Measurements from ENCODE around the gene LGALS14. TPM values are rescaled to one million over a fixed set of nuclear protein-coding genes. Genes with fewer than 3 reads are reported as not detected.

LGALS14 gene
- total RNA-seq, 2 experiments from 2014 or later, result 1.8 TPM; not detected in 1

DNA sequence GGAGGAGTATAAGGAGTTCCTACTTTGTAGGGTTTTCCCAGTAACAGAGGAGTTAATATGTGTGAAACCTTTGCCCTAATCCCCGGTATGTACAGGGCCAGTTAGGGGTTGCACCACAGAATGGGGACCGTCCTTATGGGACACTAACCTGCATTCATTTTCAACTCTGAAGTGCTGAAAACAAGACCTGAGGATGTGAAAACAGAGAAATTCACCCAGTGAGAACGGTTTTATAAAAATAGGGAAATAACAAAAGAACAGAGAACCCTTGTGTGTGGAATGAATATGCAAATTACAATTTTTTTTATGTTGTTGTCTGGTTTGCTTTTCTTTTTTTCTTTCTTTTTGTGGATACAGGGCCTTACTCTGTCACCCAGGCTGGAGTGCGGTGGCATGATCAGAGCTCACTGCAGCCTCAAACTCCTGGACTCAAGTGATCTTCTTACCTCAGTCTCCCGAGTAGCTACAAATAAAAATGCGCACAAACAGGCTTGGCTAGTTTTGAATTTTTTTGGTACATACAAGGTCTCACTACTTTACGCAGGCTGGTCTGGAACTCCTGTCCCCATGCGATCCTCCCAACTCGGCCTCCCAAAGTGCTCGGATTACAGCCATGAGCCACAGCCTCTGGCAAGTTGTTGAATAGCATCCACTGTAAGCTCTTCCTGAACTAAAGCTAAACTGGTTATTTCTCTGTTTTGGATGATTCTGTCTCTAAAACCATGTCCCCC, 23.0 kb downstream of the LGALS14 start:
- no peaks in the 10 kb centered on the region for H3K4me1 Mint-ChIP-seq (ENCODE audit: low read depth)
- ChIA-PET POLR2A (interaction anchor here (0.6 kb wide), 1 partner anchor 195 kb away, joined by 3 read pairs; the partner anchor contains the start of gene EID2B), CTCF (no interaction called here)
- intact Hi-C loops (cut with micrococcal nuclease), result no loop called here
- no peaks in the 10 kb centered on the region for H3K9me3 Mint-ChIP-seq
- H3K27me3 Mint-ChIP-seq, result peaks cover 54% of the 10 kb centered on the region
- no peak for ATAC-seq
- DNase-seq, result no peak
- H3K27ac Mint-ChIP-seq, result no peak overlapping the region
- H3K36me3 Mint-ChIP-seq (ENCODE audit: low read depth), result no peaks in the 10 kb centered on the region
- H3K4me3 Mint-ChIP-seq, result no peak overlapping the region
- TF ChIP-seq, protein P1, sequence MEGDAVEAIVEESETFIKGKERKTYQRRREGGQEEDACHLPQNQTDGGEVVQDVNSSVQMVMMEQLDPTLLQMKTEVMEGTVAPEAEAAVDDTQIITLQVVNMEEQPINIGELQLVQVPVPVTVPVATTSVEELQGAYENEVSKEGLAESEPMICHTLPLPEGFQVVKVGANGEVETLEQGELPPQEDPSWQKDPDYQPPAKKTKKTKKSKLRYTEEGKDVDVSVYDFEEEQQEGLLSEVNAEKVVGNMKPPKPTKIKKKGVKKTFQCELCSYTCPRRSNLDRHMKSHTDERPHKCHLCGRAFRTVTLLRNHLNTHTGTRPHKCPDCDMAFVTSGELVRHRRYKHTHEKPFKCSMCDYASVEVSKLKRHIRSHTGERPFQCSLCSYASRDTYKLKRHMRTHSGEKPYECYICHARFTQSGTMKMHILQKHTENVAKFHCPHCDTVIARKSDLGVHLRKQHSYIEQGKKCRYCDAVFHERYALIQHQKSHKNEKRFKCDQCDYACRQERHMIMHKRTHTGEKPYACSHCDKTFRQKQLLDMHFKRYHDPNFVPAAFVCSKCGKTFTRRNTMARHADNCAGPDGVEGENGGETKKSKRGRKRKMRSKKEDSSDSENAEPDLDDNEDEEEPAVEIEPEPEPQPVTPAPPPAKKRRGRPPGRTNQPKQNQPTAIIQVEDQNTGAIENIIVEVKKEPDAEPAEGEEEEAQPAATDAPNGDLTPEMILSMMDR (IDR thresholded peaks at IDR 0.05), result no peak

DNA sequence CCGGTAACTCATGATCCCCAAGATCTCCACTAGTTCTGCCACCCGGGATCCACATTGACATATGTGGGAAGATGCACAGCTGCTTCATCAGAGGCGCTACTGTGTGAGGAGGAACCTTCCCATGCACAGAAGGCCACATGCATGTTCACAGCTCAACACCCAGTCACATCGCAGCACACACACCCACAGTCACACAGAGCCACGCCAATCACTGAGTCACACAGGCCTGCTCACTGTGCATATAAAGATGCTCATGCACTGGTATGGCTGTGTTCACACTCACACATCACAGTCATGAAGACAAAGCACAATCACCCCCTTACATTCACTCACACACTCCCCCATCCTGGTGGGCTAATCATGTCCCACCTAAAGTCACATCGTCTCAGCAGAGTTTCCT, 23.8 kb downstream of the LGALS14 start:
- DNase-seq (no peak), ATAC-seq (no peak)
- Mint-ChIP-seq H3K4me1 (ENCODE audit: low read depth) (no peaks in the 10 kb centered on the region), H3K9me3 (no peaks in the 10 kb centered on the region), H3K27ac (no peak overlapping the region), H3K36me3 (ENCODE audit: low read depth) (no peaks in the 10 kb centered on the region), H3K27me3 (peaks cover 47% of the 10 kb centered on the region), H3K4me3 (no peak overlapping the region)
- CTCF ChIA-PET, result no interaction called here
- TF ChIP-seq, protein P1 (IDR thresholded peaks at IDR 0.05), result no peak
- intact Hi-C loops (cut with micrococcal nuclease), result no loop called here
- POLR2A ChIA-PET, result no interaction called here

DNA sequence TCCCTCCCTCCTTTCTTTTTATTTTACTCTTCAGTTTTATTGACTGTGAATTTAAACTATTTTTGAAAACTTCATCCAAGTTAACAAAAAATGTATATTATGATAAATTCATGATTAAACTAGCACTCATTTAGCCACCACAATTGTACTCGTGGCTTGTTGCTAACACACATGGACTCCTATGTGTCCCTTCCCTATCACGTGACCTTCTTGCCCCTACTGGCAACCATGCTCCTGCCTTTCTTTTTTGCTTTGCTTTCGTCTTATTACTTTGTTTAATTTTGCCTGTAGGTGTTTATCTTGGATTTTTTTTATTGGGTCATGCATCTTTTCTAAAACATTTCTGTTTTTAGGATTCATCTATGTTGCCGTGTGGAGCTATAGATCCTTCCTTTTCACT, 25.3 kb downstream of the LGALS14 start:
- CTCF ChIA-PET, result no interaction called here
- DNase-seq, result no peak
- Mint-ChIP-seq H3K36me3 (ENCODE audit: low read depth) (no peaks in the 10 kb centered on the region), H3K27ac (no peak overlapping the region), H3K4me1 (ENCODE audit: low read depth) (no peaks in the 10 kb centered on the region), H3K4me3 (no peak overlapping the region), H3K9me3 (no peaks in the 10 kb centered on the region), H3K27me3 (peaks cover 39% of the 10 kb centered on the region)
- TF ChIP-seq, protein P1 (IDR thresholded peaks at IDR 0.05), result no peak
- no peak for ATAC-seq
- POLR2A ChIA-PET, result no interaction called here
- intact Hi-C loops (cut with micrococcal nuclease), result no loop called here

DNA sequence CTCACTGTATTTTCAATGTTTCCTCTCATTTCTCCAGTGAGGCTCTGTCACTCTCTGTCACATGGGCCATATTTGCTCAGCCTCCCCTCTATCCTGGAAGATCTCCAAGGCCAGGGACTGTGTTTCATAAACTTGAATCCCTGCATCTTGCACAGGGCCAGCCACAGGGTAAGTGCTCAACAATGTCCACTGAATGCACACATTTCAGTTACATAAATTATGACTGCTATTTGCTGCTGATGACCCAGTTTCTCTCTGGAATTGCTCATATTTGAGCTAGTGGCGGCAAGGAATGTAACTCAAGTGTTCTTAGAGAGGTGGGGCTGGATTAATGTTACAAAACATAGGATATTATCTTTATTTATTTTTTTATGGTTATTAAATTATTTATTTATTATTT, 27.4 kb downstream of the LGALS14 start:
- H3K4me1 Mint-ChIP-seq (ENCODE audit: low read depth), result peaks cover 5% of the 10 kb centered on the region
- H3K27me3 Mint-ChIP-seq, result peaks cover 27% of the 10 kb centered on the region
- CTCF ChIA-PET, result interaction anchor here (1.2 kb wide), 1 partner anchor 60 kb away, joined by 3 read pairs; no protein-coding TSS in a partner anchor
- no peak overlapping the region for H3K27ac Mint-ChIP-seq
- H3K4me3 Mint-ChIP-seq, result no peak overlapping the region
- ATAC-seq (no peak), DNase-seq (no peak)
- H3K9me3 Mint-ChIP-seq, result no peaks in the 10 kb centered on the region
- intact Hi-C loops (cut with micrococcal nuclease), result no loop called here
- POLR2A ChIA-PET, result no interaction called here
- TF ChIP-seq, protein P1 (IDR thresholded peaks at IDR 0.05), result no peak
- no peaks in the 10 kb centered on the region for H3K36me3 Mint-ChIP-seq (ENCODE audit: low read depth)

DNA sequence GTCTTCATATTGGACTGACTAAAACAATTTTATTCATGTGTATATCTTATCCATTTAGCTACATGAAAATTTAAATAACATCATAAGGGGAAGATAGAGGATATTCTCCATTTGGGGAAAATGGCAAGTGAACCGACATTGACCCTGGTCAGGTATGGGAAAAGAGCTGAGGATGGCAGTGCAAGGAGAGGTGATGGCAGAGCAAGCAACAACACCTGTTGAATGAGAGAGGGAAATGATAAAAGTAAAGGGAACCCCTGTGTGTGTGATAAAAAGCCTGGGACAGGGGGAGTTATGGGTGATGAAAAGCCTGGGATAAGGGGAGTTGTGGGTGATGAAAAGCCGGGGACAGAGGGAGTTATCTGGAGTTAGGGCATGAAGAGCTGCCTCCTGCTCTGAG, 29.6 kb downstream of the LGALS14 start:
- POLR2A ChIA-PET, result interaction anchor here (0.7 kb wide), 1 partner anchor 24 kb away, joined by 4 read pairs; no protein-coding TSS in a partner anchor

More for the DNA sequence above, 29.6 kb downstream of the LGALS14 start:
- Mint-ChIP-seq H3K36me3 (ENCODE audit: low read depth) (no peaks in the 10 kb centered on the region), H3K27ac (no peak overlapping the region), H3K27me3 (peaks cover 24% of the 10 kb centered on the region), H3K4me1 (ENCODE audit: low read depth) (peaks cover 5% of the 10 kb centered on the region), H3K4me3 (no peak overlapping the region), H3K9me3 (no peaks in the 10 kb centered on the region)
- TF ChIP-seq, protein P1 (IDR thresholded peaks at IDR 0.05), result no peak
- ATAC-seq (no peak), DNase-seq (no peak)
- CTCF ChIA-PET, result interaction anchor here (1.3 kb wide), 1 partner anchor 31 kb away, joined by 3 read pairs; no protein-coding TSS in a partner anchor
- intact Hi-C loops (cut with micrococcal nuclease), result no loop called here

Measured in activated CD8-positive, alpha-beta T cell treated with anti-CD3 and anti-CD28 coated beads for 36 hours (primary cell).